Kidney (tissue), 14 donors: ENCODE results near the gene STK33. TPM values are rescaled to one million over a fixed set of nuclear protein-coding genes. Genes with fewer than 3 reads are reported as not detected.

Experiments used
- DNase-seq, 5 donors: peaks; one replicate each; pipeline ENCODE4 v3.0.0-alpha.2; 2013 to 2020
- FAIRE-seq: peaks from 2 replicates; lab custom pipeline; 2012; peaks lifted over from hg19 to GRCh38; lab: Jason Lieb, UNC
- H3K27ac ChIP-seq, 2 donors: one replicate each; pipeline ENCODE4 v1.7.0; 2013; ENCODE audit warnings: low read depth in 2 of 2, low read length in 2 of 2, inconsistent platforms in 1 of 2
- H3K27me3 ChIP-seq: one replicate; pipeline ENCODE4 v1.7.1; 2013; ENCODE audit warnings: low read length, inconsistent platforms; ENCODE audit not compliant: control insufficient read depth, insufficient read depth
- H3K36me3 ChIP-seq, 3 donors: one replicate each; pipeline versions ENCODE4 v1.7.0 to v1.7.1; 2013; ENCODE audit warnings: low read length in 3 of 3, control low read depth in 1 of 3, inconsistent platforms in 1 of 3; ENCODE audit not compliant: insufficient read depth in 3 of 3, control insufficient read depth in 2 of 3
- H3K4me1 ChIP-seq, 3 donors: one replicate each; pipeline versions ENCODE4 v1.7.0 to v1.7.1; 2013; ENCODE audit warnings: low read length in 3 of 3, inconsistent platforms in 1 of 3, low read depth in 1 of 3; ENCODE audit not compliant: control insufficient read depth in 2 of 3, insufficient read depth in 2 of 3
- H3K4me3 ChIP-seq, 3 donors: one replicate each; pipeline versions ENCODE4 v1.7.0 to v1.8.1; 2013; ENCODE audit warnings: low read length in 3 of 3, control low read depth in 1 of 3, inconsistent platforms in 1 of 3
- H3K9ac ChIP-seq, 3 donors: one replicate each; pipeline versions ENCODE4 v1.7.0 to v1.7.1; 2013; ENCODE audit warnings: low read length in 3 of 3, control low read depth in 1 of 3, inconsistent platforms in 1 of 3
- H3K9me3 ChIP-seq, 3 donors: one replicate each; pipeline versions ENCODE4 v1.7.0 to v1.7.1; 2013; ENCODE audit warnings: low read length in 3 of 3, control low read depth in 1 of 3, inconsistent platforms in 1 of 3; ENCODE audit not compliant: control insufficient read depth in 2 of 3, insufficient read depth in 1 of 3
- CTCF ChIP-seq: IDR thresholded peaks from 3 replicates; pipeline ENCODE4 v1.5.1; 2012; ENCODE audit warnings: mild to moderate bottlenecking, moderate library complexity, borderline replicate concordance; ENCODE audit not compliant: insufficient read depth; ENCODE audit errors: extremely low read depth
- intact Hi-C: fragments of 100-400 bp; cut with DNase I; formaldehyde crosslinking; loops from one replicate; pipeline ENCODE4 v1.11.1; 2022
- polyA plus RNA-seq: library from polyadenylated mRNA; stranded (reverse); fragments of 350-450 nt; fragmentation: Illumina TruSeq; extraction: RNeasy Lipid Tissue Mini Kit (QIAGEN cat#74804); gene quantifications from one replicate; pipeline ENCODE4 v1.2.3, GENCODE V29; 2014; ENCODE audit warnings: low read depth, low replicate concordance; ENCODE audit not compliant: insufficient read depth
- total RNA-seq: library from RNA; stranded (reverse); fragmentation: NEBNext Ultra II Directional; extraction: Animal tissue kit (Norgen Biotek cat#: 25700); gene quantifications from one replicate; pipeline ENCODE4 v1.2.1, GENCODE V29; 2021
- donor health status: control.
- donor health status: control.
- donor health status: control.
- donor health status: control.
- donor health status: control.
- donor health status: DM: yes; HTN: yes; CAD: no.
- donor health status: Normal renal cell carcinoma (clear cell type).

Gene STK33
- total and polyA plus RNA-seq, 2 donors from 2014 or later = 11.9 to 19.3 TPM

GRCh38 chr11:8383627-8384026 lies 210.4 kb downstream of the STK33 start:
- intact Hi-C loops = no loop called here
- Histone ChIP-seq H3K4me1 (no peaks in the 10 kb centered on the region), H3K27me3 (no peaks in the 10 kb centered on the region), H3K4me3 (no peak overlapping the region), H3K9me3 (no peaks in the 10 kb centered on the region), H3K36me3 (no peaks in the 10 kb centered on the region), H3K27ac (no peak overlapping the region), H3K9ac (no peak overlapping the region)
- no peak for TF ChIP-seq CTCF
- no peak for FAIRE-seq
- DNase-seq = no peak

GRCh38 chr11:8383227-8383626 lies 210.8 kb downstream of the STK33 start:
- Histone ChIP-seq H3K9ac (no peak overlapping the region), H3K27me3 (no peaks in the 10 kb centered on the region), H3K4me3 (no peak overlapping the region), H3K9me3 (no peaks in the 10 kb centered on the region), H3K36me3 (no peaks in the 10 kb centered on the region), H3K4me1 (no peaks in the 10 kb centered on the region), H3K27ac (no peak overlapping the region)
- no peak for TF ChIP-seq CTCF
- FAIRE-seq (no peak), DNase-seq (no peak)
- intact Hi-C loops = no loop called here

GRCh38 chr11:8382436-8383053 lies 211.5 kb downstream of the STK33 start:
- intact Hi-C loops = no loop called here
- H3K27ac ChIP-seq = no peak overlapping the region
- no peaks in the 10 kb centered on the region for H3K9me3 ChIP-seq
- no peaks in the 10 kb centered on the region for H3K27me3 ChIP-seq
- no peak overlapping the region for H3K4me3 ChIP-seq
- no peak for FAIRE-seq
- no peak overlapping the region for H3K9ac ChIP-seq
- DNase-seq = no peak
- H3K4me1 ChIP-seq = no peaks in the 10 kb centered on the region
- no peaks in the 10 kb centered on the region for H3K36me3 ChIP-seq
- no peak for TF ChIP-seq CTCF
